Measurements from ENCODE around the gene MRGPRF.

GRCh38 chr11:69018924-69019323 is 5.9 kb upstream of the MRGPRF start:
- TF ChIP-seq CTCF (IDR thresholded peaks at IDR 0.05) = no peak
- TF ChIP-seq POLR2A (IDR thresholded peaks at IDR 0.05) = no peak

Data from lower leg skin (tissue), 3 donors.